Measurements from ENCODE around the gene STK39. TPM values are rescaled to one million over a fixed set of nuclear protein-coding genes. Genes with fewer than 3 reads are reported as not detected.

The STK39 gene
- total RNA-seq, 1 experiment from 2014 or later: 13.8 TPM

- H3K9me3 Mint-ChIP-seq (ENCODE audit: unreplicated experiment): no peaks in the 10 kb centered on the region
- TF ChIP-seq CTCF (IDR thresholded peaks at IDR 0.05; ENCODE audit: unreplicated experiment): no peak
- H3K4me1 Mint-ChIP-seq (ENCODE audit: insufficient read depth, unreplicated experiment): peaks cover 32% of the 10 kb centered on the region
- DNase-seq (ENCODE audit: unreplicated experiment): peak; percentile 78
- ChIA-PET CTCF (interaction anchor here (0.5 to 1.4 kb wide), 2 partner anchors 55 to 579 kb away, joined by 3 read pairs; no protein-coding TSS in a partner anchor), POLR2A (interaction anchor here (0.7 to 0.9 kb wide), 2 partner anchors 22 to 89 kb away, joined by 3 to 4 read pairs; no protein-coding TSS in a partner anchor)
- peak overlapping the region; percentile 28 for H3K27ac Mint-ChIP-seq (ENCODE audit: low read depth, unreplicated experiment)
- intact Hi-C loops (cut with micrococcal nuclease): no loop called here
- no TSS peak for BruUV-seq (replicated peaks)
- H3K36me3 Mint-ChIP-seq (ENCODE audit: insufficient read depth, unreplicated experiment): no peaks in the 10 kb centered on the region
- H3K4me3 Mint-ChIP-seq (ENCODE audit: unreplicated experiment): no peak overlapping the region
- no peaks in the 10 kb centered on the region for H3K27me3 Mint-ChIP-seq (ENCODE audit: insufficient read depth, unreplicated experiment)
These were observed 57.4 kb downstream of the STK39 start for GRCh38 chr2:168189835-168190569.

DNA sequence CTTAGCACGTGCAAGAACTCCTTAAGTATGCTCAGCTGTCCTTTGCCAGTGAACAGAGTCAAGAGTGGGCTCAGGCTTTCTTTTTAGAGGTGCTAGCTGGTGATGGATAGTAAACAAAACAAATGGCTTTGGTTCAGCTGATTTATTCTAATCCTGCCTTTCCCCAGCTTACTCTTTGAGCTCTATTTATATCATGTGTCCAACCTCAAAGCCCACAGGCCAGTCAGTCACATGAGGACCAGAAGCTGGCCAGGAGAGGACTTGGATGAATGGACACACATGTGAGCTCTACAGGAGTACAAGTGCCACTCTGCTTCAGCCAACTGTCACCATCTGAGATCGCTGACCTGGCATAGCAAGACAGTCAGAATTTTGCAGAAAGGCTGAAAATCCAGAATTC lies 59.4 kb downstream of the STK39 start:
- TF ChIP-seq CTCF (IDR thresholded peaks at IDR 0.05; ENCODE audit: unreplicated experiment): no peak
- no peak for DNase-seq (ENCODE audit: unreplicated experiment)
- POLR2A ChIA-PET: no interaction called here
- peaks cover 27% of the 10 kb centered on the region for H3K4me1 Mint-ChIP-seq (ENCODE audit: insufficient read depth, unreplicated experiment)
- H3K4me3 Mint-ChIP-seq (ENCODE audit: unreplicated experiment): no peak overlapping the region
- no peaks in the 10 kb centered on the region for H3K9me3 Mint-ChIP-seq (ENCODE audit: unreplicated experiment)
- intact Hi-C loops (cut with micrococcal nuclease): no loop called here
- CTCF ChIA-PET: interaction anchor here (0.6 kb wide), 1 partner anchor 70 kb away, joined by 4 read pairs; no protein-coding TSS in a partner anchor
- BruUV-seq (replicated peaks): no TSS peak
- H3K36me3 Mint-ChIP-seq (ENCODE audit: insufficient read depth, unreplicated experiment): no peaks in the 10 kb centered on the region
- no peak overlapping the region for H3K27ac Mint-ChIP-seq (ENCODE audit: low read depth, unreplicated experiment)
- H3K27me3 Mint-ChIP-seq (ENCODE audit: insufficient read depth, unreplicated experiment): no peaks in the 10 kb centered on the region

DNA sequence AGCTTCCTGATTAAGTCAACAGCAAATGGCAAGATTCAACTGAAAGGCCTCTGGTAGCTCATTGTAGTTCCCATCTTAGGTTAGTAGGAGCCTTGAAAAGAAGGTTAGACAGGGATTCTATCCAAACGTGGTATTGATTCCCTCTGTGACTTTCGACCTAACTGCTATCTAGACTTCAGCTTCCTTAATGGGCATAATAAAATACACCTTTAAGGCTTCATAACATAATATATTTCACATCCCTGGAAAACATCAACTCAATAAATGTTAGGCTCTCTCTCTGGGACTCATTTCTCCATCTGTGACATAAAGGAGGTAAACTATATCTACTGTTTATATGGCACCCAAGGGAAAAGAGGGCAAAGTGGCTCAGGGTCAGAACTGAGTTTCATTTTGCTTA lies 60.9 kb downstream of the STK39 start:
- intact Hi-C loops (cut with micrococcal nuclease): no loop called here
- Mint-ChIP-seq H3K27ac (ENCODE audit: low read depth, unreplicated experiment) (no peak overlapping the region), H3K4me3 (ENCODE audit: unreplicated experiment) (no peak overlapping the region), H3K36me3 (ENCODE audit: insufficient read depth, unreplicated experiment) (peaks cover 7% of the 10 kb centered on the region), H3K27me3 (ENCODE audit: insufficient read depth, unreplicated experiment) (no peaks in the 10 kb centered on the region), H3K4me1 (ENCODE audit: insufficient read depth, unreplicated experiment) (peaks cover 21% of the 10 kb centered on the region), H3K9me3 (ENCODE audit: unreplicated experiment) (no peaks in the 10 kb centered on the region)
- no TSS peak for BruUV-seq (replicated peaks)
- no peak for DNase-seq (ENCODE audit: unreplicated experiment)
- ChIA-PET CTCF (interaction anchor here (0.6 to 0.9 kb wide), 4 partner anchors 8 to 66 kb away, joined by 3 to 4 read pairs (median 4); no protein-coding TSS in a partner anchor), POLR2A (no interaction called here)
- TF ChIP-seq CTCF (IDR thresholded peaks at IDR 0.05; ENCODE audit: unreplicated experiment): no peak

- CTCF ChIA-PET: interaction anchor here (0.8 to 0.9 kb wide), 3 partner anchors 9 to 66 kb away, joined by 3 to 4 read pairs (median 4); no protein-coding TSS in a partner anchor
- Mint-ChIP-seq H3K27ac (ENCODE audit: low read depth, unreplicated experiment) (no peak overlapping the region), H3K36me3 (ENCODE audit: insufficient read depth, unreplicated experiment) (peaks cover 8% of the 10 kb centered on the region), H3K4me1 (ENCODE audit: insufficient read depth, unreplicated experiment) (peaks cover 19% of the 10 kb centered on the region), H3K27me3 (ENCODE audit: insufficient read depth, unreplicated experiment) (no peaks in the 10 kb centered on the region), H3K9me3 (ENCODE audit: unreplicated experiment) (no peaks in the 10 kb centered on the region), H3K4me3 (ENCODE audit: unreplicated experiment) (no peak overlapping the region)
- intact Hi-C loops (cut with micrococcal nuclease): no loop called here
- no peak for TF ChIP-seq CTCF (IDR thresholded peaks at IDR 0.05; ENCODE audit: unreplicated experiment)
- POLR2A ChIA-PET: no interaction called here
- no peak for DNase-seq (ENCODE audit: unreplicated experiment)
- no TSS peak for BruUV-seq (replicated peaks)
These were observed 61.7 kb downstream of the STK39 start for GRCh38 chr2:168185583-168186274.

Data from MCF 10A (cell line).